HepG2 (cell line): ENCODE measurements around the gene RCBTB2. TPM values are rescaled to one million over a fixed set of nuclear protein-coding genes. Genes with fewer than 3 reads are reported as not detected.

Source experiments
- ATAC-seq: fragments of 200-7000 bp; cut with Tn5 transposase; 3 replicates; pipeline ENCODE4 v1.9.1; 2020; ENCODE audit warnings: mild to moderate bottlenecking, moderate library complexity
- BruUV-seq: library from RNA; stranded (reverse); fragments of 400-500 nt; replicated peaks from 2 replicates; lab custom pipeline; 2021; lab: Mats Ljungman, UMichigan
- CTCF ChIA-PET: fragments of 300-600 bp; formaldehyde crosslinking; extraction: SDS; loops from one replicate; lab custom pipeline; 2021; ENCODE audit warnings: low total read pairs, inconsistent platforms, low intra/inter-chr PET ratio; lab: Yijun Ruan, JAX
- POLR2A ChIA-PET: fragments of 350-600 bp; sonication (Branson Sonifier 250); formaldehyde crosslinking; loops from one replicate; lab custom pipeline; 2020; ENCODE audit warnings: antibody characterized with exemption, inconsistent platforms; lab: Yijun Ruan, JAX
- DNase-seq: peaks from one replicate; pipeline ENCODE4 v3.0.0-alpha.2; 2015; ENCODE audit warnings: low spot score
- FAIRE-seq: peaks from 3 replicates; lab custom pipeline; 2011; peaks lifted over from hg19 to GRCh38; lab: Jason Lieb, UNC
- H2AFZ ChIP-seq: one replicate; pipeline ENCODE4 v1.6.1; 2011; ENCODE audit warnings: low read length, inconsistent platforms
- H3K27ac ChIP-seq: fragments of 300-600 bp; 3 replicates; pipeline ENCODE4 v1.8.0; 2011; ENCODE audit warnings: mixed run types, mild to moderate bottlenecking, mixed read lengths, low read length, inconsistent platforms; ENCODE audit not compliant: insufficient read depth; ENCODE audit errors: extremely low read length
- H3K27me3 ChIP-seq, 2 experiments: fragments of 200-600 bp in 1 of 2; 2 replicates in 1 of 2; 3 replicates in 1 of 2; pipeline versions ENCODE4 v1.6.0 to v1.8.0; 2011; ENCODE audit warnings: low read length in 2 of 2, mild to moderate bottlenecking in 2 of 2, moderate library complexity in 2 of 2, inconsistent platforms in 1 of 2; ENCODE audit not compliant: insufficient read depth in 2 of 2, control insufficient read depth in 1 of 2
- H3K36me3 ChIP-seq, 2 experiments: fragments of 200-600 bp in 1 of 2; replicated peaks in 1 of 2; 2 replicates in 1 of 2; 3 replicates in 1 of 2; pipeline versions ENCODE4 v1.5.1 to v1.8.0; 2011; ENCODE audit warnings: low read length in 2 of 2, inconsistent platforms in 1 of 2; ENCODE audit not compliant: insufficient read depth in 2 of 2, control insufficient read depth in 1 of 2
- H3K4me1 ChIP-seq: 2 replicates; pipeline ENCODE4 v1.5.1; 2012; ENCODE audit warnings: low read length, inconsistent platforms; ENCODE audit not compliant: insufficient read depth
- H3K4me2 ChIP-seq: 2 replicates; pipeline ENCODE4 v1.6.0; 2011; ENCODE audit warnings: low read depth, low read length, inconsistent platforms
- H3K4me3 ChIP-seq, 3 experiments: fragments of 200-600 bp in 1 of 3; sonication (generic), shearing (Covaris generic) in 1 of 3; replicated peaks in 1 of 3; 2 replicates each; pipeline ENCODE4 v1.5.1; 2011 to 2016; ENCODE audit warnings: low read length in 3 of 3, inconsistent platforms in 2 of 3, low read depth in 2 of 3, mild to moderate bottlenecking in 2 of 3, control low read depth in 1 of 3, mixed read lengths in 1 of 3; ENCODE audit not compliant: insufficient read depth in 1 of 3
- H3K79me2 ChIP-seq: one replicate; pipeline ENCODE4 v1.6.1; 2011; ENCODE audit warnings: low read length, inconsistent platforms; ENCODE audit not compliant: insufficient read depth
- H3K9ac ChIP-seq: 2 replicates; pipeline ENCODE4 v1.6.0; 2011; ENCODE audit warnings: mild to moderate bottlenecking, low read depth, low read length, inconsistent platforms; ENCODE audit not compliant: insufficient read depth
- H3K9me3 ChIP-seq: 2 replicates; pipeline ENCODE4 v1.5.1; 2012; ENCODE audit warnings: mild to moderate bottlenecking, low read length
- H4K20me1 ChIP-seq: 2 replicates; pipeline ENCODE4 v1.6.0; 2011; ENCODE audit warnings: inconsistent platforms, mild to moderate bottlenecking, low read length, moderate library complexity; ENCODE audit not compliant: insufficient read depth
- BORCS8-MEF2B ChIP-seq: sonication (generic); formaldehyde crosslinking; IDR thresholded peaks from 2 replicates; pipeline ENCODE4 v1.8.0; 2022; ENCODE audit warnings: mild to moderate bottlenecking, missing genetic modification reagents
- ISX ChIP-seq: sonication (generic); formaldehyde crosslinking; conservative IDR thresholded peaks from 2 replicates; pipeline ENCODE4 v1.5.0; 2020; ENCODE audit warnings: missing genetic modification reagents
- NFAT5 ChIP-seq: sonication (generic); formaldehyde crosslinking; IDR thresholded peaks from 2 replicates; pipeline ENCODE4 v1.4.0; 2020; ENCODE audit warnings: missing genetic modification reagents
- ZNF20 ChIP-seq: sonication (generic); formaldehyde crosslinking; IDR thresholded peaks from 2 replicates; pipeline ENCODE4 v1.4.0; 2020; ENCODE audit warnings: mild to moderate bottlenecking, moderate library complexity, missing genetic modification reagents
- ZNF281 ChIP-seq: sonication (generic); formaldehyde crosslinking; IDR thresholded peaks from 2 replicates; pipeline ENCODE4 v1.4.0; 2020; ENCODE audit warnings: missing genetic modification reagents, borderline replicate concordance
- ZNF597 ChIP-seq: sonication (generic); formaldehyde crosslinking; IDR thresholded peaks from 2 replicates; pipeline ENCODE4 v1.5.0; 2020; ENCODE audit warnings: missing genetic modification reagents
- WGBS: methylation state at CpG from one replicate; pipeline ENCODE4 v1.1.6; 2017; ENCODE audit warnings: low lambda C conversion rate; 5-methylcytosine and 5-hydroxymethylcytosine counted together
- in situ Hi-C: cut with HindIII; loops from 2 replicates; pipeline ENCODE4 v1.10.0; 2017; ENCODE audit warnings: low pct_unique_long_range_greater_than_20kb; ENCODE audit not compliant: extremely low pct_ligation_motif_present
- intact Hi-C: fragments of 100-400 bp; cut with micrococcal nuclease; formaldehyde crosslinking; loops from one replicate; pipeline ENCODE4 v1.10.0; 2022; ENCODE audit not compliant: unreplicated experiment
- polyA plus RNA-seq, 8 experiments: library from polyadenylated mRNA; depleted of rRNA in 3 of 8; stranded (reverse) in 7 of 8; unstranded in 1 of 8; fragments of >200 nt; fragmentation: Illumina TruSeq in 4 of 8; extraction: Trizol in 4 of 8; gene quantifications; 2 replicates each; pipeline versions ENCODE4 v1.2.1 to v1.2.3, GENCODE V29; 2011 to 2016; ENCODE audit warnings: low read depth in 4 of 8, missing spikeins in 1 of 8, mixed read lengths in 1 of 8; ENCODE audit not compliant: insufficient read depth in 1 of 8
- total RNA-seq, 5 experiments: library from RNA; depleted of rRNA; stranded (reverse); fragments of >200 nt; fragmentation: Illumina TruSeq; extraction: Trizol; gene quantifications; 2 replicates each; pipeline ENCODE4 v1.2.3, GENCODE V29; 2016; ENCODE audit warnings: low read depth in 1 of 5

RCBTB2 gene
- total and polyA plus RNA-seq, 2 of the 13 experiments (the other 11 are each of a cell fraction or from before 2014, with no cell fraction given): 1.9 to 2.7 TPM

- POLR2A ChIA-PET: no interaction called here
These were observed 44.9 kb downstream of the RCBTB2 start for GRCh38 chr13:48487968-48488367.

More at GRCh38 chr13:48487968-48488367, 44.9 kb downstream of the RCBTB2 start:
- 81% methylated on average over 2 of the region's 2 CpGs for WGBS
- DNase-seq: no peak
- no peak for FAIRE-seq
- in situ Hi-C loops: no loop called here
- Histone ChIP-seq H3K27ac (no peak overlapping the region), H3K27me3 (no peaks in the 10 kb centered on the region; a peak in 1 of 5 replicates), H3K79me2 (no peaks in the 10 kb centered on the region), H3K4me1 (peaks cover 19% of the 10 kb centered on the region), H3K9ac (no peak overlapping the region), H3K4me3 (no peak overlapping the region), H3K4me2 (no peak overlapping the region), H3K9me3 (no peaks in the 10 kb centered on the region), H2AFZ (no peak overlapping the region), H4K20me1 (no peaks in the 10 kb centered on the region), H3K36me3 (peaks cover 0 to 1% of the 10 kb centered on the region in 2 experiments; a peak in 1 of 5 replicates)
- no peak for TF ChIP-seq ZNF597
- no peak for TF ChIP-seq ZNF281
- TF ChIP-seq ZNF20 (CRISPR knock-in tag): no peak
- TF ChIP-seq NFAT5: no peak
- TF ChIP-seq ISX (CRISPR knock-in tag): no peak
- TF ChIP-seq BORCS8-MEF2B: no peak
- CTCF ChIA-PET: no interaction called here
- BruUV-seq: no TSS peak
- intact Hi-C loops: no loop called here
- no peak for ATAC-seq
